VCaP (cell line): Measurements from ENCODE around the gene CACNA2D2.

Experiments used
- H3K27ac ChIP-seq: fragments of 450-650 bp; 2 replicates; pipeline ENCODE4 v1.5.1; 2017
- TF ChIP-seq, protein P1 (sequence below): fragments of 450-650 bp; conservative IDR thresholded peaks from 2 replicates; pipeline ENCODE4 v1.5.1; 2017; ENCODE audit warnings: mild to moderate bottlenecking, moderate library complexity

Gene CACNA2D2

DNA sequence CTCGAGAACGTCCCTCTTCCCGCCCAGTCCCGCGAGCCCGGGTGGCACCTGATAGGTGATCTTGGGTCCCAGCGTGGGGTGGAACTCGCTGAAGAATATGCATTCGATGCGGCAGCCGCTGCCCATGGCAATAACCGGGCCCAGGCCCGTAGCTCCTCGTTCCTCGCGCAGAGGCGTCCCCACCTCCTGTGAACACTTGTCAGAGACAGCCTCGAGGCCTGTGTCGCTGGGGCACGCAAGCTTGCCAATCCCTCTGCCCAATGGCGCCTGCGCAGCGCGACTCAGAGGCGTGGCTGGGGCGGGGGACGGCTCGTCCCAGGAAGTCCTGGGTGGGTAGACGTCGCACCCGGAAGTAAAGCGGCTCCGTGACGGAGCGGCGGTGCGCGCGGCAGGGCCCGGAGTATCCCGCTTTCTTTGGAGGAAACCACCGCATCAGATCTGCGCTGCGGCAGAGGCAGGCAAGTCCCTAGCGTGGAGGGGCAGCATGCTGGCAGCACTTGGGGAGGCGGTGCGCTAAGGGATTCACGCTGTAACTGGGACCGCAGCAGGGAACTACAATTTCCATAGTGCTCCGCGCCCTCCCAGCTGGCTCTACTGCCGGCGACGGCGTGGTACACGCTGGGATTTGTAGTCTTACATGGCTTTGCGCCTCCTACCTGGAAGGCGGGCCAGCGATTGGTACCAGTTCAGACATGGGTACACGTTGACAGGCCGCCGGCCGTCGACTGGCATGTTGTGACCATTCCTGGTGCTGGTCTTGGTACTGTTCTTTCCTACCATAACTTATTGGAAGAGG, 152.7 kb downstream of the CACNA2D2 start, which contains the start of the genes CYB561D2 and NPRL2:
Gene CYB561D2 (plus strand): TSS at position 336 of the 796 bp plus-strand sequence. CDS start 572 bp downstream, outside the sequence.
Gene NPRL2 (minus strand): TSS at position 249 of the 796 bp plus-strand sequence. CDS start 123 bp downstream, at position 126.
- TF ChIP-seq, protein P1, sequence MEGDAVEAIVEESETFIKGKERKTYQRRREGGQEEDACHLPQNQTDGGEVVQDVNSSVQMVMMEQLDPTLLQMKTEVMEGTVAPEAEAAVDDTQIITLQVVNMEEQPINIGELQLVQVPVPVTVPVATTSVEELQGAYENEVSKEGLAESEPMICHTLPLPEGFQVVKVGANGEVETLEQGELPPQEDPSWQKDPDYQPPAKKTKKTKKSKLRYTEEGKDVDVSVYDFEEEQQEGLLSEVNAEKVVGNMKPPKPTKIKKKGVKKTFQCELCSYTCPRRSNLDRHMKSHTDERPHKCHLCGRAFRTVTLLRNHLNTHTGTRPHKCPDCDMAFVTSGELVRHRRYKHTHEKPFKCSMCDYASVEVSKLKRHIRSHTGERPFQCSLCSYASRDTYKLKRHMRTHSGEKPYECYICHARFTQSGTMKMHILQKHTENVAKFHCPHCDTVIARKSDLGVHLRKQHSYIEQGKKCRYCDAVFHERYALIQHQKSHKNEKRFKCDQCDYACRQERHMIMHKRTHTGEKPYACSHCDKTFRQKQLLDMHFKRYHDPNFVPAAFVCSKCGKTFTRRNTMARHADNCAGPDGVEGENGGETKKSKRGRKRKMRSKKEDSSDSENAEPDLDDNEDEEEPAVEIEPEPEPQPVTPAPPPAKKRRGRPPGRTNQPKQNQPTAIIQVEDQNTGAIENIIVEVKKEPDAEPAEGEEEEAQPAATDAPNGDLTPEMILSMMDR, result no peak
- H3K27ac ChIP-seq, result peak within 1 kb of the TSS; percentile 91

DNA sequence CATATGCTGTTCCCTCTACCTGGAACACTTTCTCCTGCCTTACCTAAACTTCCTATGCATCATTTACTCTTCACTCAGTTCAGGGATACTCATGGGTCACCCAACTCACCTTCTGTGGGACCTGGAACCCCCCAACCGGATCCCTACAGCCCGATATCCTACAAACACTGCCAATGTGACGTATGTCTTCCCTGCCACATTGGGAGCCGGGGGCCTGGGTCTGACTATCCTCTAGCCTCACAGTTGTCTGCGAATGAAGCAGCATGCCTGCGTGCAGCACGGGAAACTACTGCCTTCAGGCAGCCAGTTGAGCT, 153.3 kb downstream of the CACNA2D2 start:
- H3K27ac ChIP-seq, result peak overlapping the region; percentile 91
- TF ChIP-seq, protein P1, result no peak

DNA sequence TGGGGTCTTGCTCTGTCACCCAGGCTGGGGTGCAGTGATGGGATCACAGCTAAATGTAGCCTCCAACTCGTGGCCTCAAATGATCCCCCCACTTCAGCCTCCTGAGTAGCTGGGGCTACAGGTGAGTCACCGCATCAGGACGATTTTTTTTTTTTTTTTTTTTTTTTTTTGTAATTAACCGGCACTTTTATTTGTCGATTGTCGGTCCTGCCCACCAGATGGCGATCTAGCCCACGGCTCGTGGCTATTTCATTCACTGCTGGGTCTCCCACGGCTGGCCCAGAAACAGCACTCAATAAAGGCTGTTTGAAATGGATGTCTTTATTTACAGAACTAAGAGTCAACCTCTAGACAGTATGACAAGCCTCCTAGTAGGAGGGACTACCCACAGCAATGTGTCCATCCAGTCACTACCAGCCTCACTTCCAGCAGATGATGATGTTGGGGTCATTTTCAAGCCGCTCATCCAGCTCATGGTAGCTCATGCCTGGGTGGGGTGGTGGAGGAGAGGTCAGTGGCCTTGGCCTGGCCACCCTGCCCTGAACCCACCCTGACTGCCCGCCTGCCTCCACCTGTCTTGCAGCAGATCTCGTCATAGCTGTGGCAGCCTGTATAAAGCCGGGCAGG, 156.1 kb downstream of the CACNA2D2 start:
- TF ChIP-seq, protein P1, result peak; percentile 89
- peak overlapping the region; percentile 91 for H3K27ac ChIP-seq

DNA sequence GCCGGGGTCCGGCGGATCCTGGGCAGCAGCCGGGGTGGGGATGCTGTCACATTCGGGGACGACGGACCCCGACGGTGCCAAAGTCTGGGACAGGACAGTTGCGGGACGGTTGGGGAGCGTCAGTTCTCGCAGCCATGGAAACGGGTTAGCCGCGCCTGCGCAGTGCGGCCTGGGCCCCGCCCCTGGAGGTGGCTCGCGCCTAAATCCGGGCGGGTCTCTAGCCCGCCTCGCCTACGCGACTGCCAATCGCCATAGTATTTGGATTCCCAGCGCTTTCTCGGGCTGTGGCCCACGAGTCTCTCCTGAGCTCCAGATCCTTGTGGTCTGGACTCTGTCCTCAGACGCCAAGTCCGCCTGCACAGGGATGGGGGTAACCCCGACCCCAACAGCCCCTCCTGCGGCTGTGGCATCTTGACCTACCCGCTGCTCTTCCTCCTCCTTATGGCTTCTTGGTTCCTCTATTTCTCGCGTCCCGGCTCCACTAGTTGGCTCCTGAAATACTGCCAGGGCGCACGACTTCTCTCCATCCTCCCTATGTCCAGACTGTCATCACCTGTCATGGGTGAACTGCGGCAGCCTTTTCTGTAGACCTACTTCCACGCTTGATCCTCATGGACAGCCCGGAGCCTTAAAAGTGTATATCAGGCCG, 157.7 kb downstream of the CACNA2D2 start, which contains the start of gene ZMYND10:
Gene ZMYND10 (minus strand): TSS at position 147 of the 649 bp plus-strand sequence. CDS start 153 bp downstream, outside the sequence.
- TF ChIP-seq, protein P1, result no peak
- peak within 1 kb of the TSS; percentile 58 for H3K27ac ChIP-seq

DNA sequence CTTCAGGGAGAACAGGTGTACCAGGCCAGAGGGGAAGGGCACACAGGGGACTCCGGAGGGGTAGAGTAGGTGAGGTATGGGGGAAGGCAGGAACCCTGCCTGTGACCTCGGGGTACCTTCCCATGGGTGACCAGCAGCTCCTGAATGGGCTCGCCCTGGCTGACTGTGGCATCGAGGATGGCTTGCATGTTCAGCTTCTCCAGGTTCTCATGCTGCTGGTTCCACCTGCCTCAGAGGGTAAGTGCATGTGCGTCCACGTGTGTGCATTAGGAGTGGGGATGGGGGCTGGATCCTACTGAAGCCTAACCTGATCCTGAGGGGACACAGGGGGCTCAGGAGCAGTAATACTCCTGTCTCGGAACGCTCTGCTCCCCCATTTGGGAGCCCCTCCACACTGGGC, 158.4 kb downstream of the CACNA2D2 start:
- peak overlapping the region; percentile 58; the same call in 1 of the 2 replicates for H3K27ac ChIP-seq
- TF ChIP-seq, protein P1, result no peak

DNA sequence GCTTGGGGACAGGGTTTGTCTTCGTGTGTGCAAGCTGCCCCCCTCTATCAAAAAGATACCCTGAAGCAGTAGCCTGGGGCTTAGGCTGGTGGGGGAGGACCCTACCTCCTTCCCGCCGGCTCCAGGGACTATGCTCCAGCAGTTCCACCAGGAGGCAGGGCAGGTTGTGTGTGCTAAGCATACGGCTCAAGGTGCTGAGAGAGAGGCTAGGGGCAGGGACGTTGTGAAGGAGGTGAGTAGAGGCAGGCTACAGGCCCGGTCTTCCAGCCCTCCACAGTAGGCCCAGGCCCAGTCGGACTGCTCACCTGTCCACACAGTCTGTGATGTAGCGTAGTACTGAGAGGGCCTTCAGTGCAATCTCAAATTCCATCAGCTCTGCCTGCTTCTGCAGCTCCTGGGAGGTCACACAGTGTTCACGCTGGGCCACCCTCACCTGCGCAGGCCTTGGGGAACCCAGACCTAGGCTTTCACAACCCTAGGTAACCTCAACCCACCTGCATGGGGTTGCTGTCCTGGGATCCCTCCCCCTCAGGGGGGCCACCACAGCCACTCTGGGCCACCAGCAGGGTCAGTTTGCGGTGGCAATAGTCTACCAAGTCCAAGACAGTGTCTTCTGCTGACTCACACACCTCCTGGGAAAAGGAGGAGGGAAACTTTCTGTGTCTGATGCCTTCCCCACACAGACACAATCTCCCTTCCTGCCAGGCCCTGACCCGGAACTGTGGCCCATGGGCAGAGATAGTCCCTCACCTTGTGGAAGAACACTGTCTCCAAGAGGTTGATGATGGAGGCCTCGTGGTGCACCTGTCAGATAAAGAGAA, 160.4 kb downstream of the CACNA2D2 start:
- TF ChIP-seq, protein P1, result no peak
- no peak overlapping the region for H3K27ac ChIP-seq
